Mesendoderm (in vitro differentiated cells): ENCODE results near the gene DEFB118. TPM values are rescaled to one million over a fixed set of nuclear protein-coding genes. Genes with fewer than 3 reads are reported as not detected.

ENCODE experiments used
- small RNA-seq: library from polyadenylated mRNA; stranded (forward); fragments of <200 nt; extraction: miRNeasy Mini kit (QIAGEN cat#:217004); gene quantifications from one replicate; pipeline ENCODE3, GENCODE V24; 2013; ENCODE audit not compliant: insufficient read depth

The DEFB118 gene

Small RNAs within 50 kb of the gene (small RNA-seq; reads per million reads assigned to genes)
- gene DEFB117, result not detected
- gene RF00561, result not detected
- not detected for gene RNA5SP480
